Peyer's patch (tissue), 4 donors: ENCODE results near the gene ERO1B.

Experiments used
- POLR2A ChIP-seq, 2 donors: fragments of 450-650 bp; IDR thresholded peaks; one replicate each; pipeline ENCODE4 v1.5.1; 2017; ENCODE audit warnings: antibody characterized with exemption in 2 of 2, mild to moderate bottlenecking in 2 of 2, moderate library complexity in 2 of 2
- TF ChIP-seq, protein P1 (sequence below), 6 experiments: fragments of 450-650 bp in 4 of 6; fragments of 200-600 bp in 2 of 6; sonication (generic) in 1 of 6; IDR thresholded peaks; one replicate each; pipeline ENCODE4 v1.5.1; 2017 to 2019; ENCODE audit warnings: antibody characterized with exemption in 6 of 6, mild to moderate bottlenecking in 3 of 6, moderate library complexity in 1 of 6

DNA sequence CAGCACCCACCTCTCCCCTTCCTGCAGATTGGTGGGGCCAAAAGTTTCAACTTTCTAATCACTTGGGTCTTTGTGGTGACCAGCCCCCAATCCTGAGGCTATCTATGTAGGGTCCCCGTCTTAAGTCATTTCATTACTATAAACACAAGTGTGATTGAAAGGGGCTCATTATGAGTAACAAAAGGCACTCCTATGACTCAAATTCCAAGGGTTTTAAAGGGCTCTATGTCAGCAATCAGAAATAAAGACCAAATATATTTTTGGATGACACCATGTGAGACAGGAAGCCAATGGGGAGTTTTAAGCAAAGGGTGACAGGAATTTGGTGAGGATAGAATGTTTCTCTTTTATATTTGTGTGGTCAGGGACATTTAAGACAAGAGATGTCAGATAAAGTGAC, 6.2 kb downstream of the ERO1B start:
- TF ChIP-seq, protein P1, sequence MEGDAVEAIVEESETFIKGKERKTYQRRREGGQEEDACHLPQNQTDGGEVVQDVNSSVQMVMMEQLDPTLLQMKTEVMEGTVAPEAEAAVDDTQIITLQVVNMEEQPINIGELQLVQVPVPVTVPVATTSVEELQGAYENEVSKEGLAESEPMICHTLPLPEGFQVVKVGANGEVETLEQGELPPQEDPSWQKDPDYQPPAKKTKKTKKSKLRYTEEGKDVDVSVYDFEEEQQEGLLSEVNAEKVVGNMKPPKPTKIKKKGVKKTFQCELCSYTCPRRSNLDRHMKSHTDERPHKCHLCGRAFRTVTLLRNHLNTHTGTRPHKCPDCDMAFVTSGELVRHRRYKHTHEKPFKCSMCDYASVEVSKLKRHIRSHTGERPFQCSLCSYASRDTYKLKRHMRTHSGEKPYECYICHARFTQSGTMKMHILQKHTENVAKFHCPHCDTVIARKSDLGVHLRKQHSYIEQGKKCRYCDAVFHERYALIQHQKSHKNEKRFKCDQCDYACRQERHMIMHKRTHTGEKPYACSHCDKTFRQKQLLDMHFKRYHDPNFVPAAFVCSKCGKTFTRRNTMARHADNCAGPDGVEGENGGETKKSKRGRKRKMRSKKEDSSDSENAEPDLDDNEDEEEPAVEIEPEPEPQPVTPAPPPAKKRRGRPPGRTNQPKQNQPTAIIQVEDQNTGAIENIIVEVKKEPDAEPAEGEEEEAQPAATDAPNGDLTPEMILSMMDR (IDR thresholded peaks at IDR 0.05), result no peak
- no peak for TF ChIP-seq POLR2A (IDR thresholded peaks at IDR 0.05)
